GM18519 (cell line): ENCODE data around the gene WDFY4.

Source experiments
- ATAC-seq: cut with Tn5 transposase; IDR thresholded peaks from one replicate; pipeline ENCODE4 v1.9.1; 2021; ENCODE audit warnings: mild to moderate bottlenecking, moderate library complexity; ENCODE audit not compliant: unreplicated experiment, low FRiP score

The WDFY4 gene

GRCh38 chr10:48839809-48840679 lies 155.4 kb downstream of the WDFY4 start:
- no peak for ATAC-seq

GRCh38 chr10:48842231-48842630 lies 157.6 kb downstream of the WDFY4 start:
- no peak for ATAC-seq

- ATAC-seq = no peak
Observed at GRCh38 chr10:48843198-48843597, 158.5 kb downstream of the WDFY4 start.

DNA sequence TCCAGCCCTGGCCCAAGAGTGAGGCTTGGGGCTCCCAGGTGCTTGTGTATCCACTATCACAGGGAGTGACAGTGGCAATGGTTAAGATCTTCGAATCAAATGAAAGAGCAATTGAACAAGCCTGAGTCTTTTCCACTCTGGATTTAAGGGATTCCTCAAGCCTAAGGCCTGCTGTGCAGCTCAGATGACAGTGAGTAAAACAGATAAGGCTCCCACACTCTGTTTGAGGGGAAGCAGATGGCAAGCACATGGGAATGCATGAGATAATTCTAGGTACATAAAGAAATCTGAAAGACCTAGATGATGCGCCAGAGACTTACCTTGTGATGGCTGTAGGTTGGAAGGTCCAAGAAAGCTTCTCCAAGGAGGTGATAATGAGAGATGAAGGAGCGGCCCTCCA lies 159.9 kb downstream of the WDFY4 start:
- ATAC-seq = no peak

- no peak for ATAC-seq
Observed at GRCh38 chr10:48845512-48845911, 160.8 kb downstream of the WDFY4 start.

DNA sequence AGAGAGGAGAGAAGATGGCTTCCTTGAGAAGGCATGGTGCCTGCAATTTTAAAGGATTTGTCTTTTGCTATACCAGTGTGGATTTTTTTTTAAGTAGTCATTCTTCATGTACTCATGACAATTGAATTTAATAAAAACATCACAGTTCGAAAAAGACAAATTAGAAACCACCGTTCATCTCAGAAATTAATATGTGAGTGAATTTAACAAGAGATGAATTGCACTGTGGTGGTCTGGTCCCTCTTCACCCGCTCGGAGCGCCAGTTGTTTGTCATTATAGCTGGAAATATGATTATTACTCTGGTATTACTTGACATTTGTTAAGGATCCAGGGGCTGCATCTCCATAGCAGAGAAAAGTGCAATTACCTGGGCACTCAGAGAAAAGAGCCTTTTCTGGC lies 163.0 kb downstream of the WDFY4 start:
- no peak for ATAC-seq

DNA sequence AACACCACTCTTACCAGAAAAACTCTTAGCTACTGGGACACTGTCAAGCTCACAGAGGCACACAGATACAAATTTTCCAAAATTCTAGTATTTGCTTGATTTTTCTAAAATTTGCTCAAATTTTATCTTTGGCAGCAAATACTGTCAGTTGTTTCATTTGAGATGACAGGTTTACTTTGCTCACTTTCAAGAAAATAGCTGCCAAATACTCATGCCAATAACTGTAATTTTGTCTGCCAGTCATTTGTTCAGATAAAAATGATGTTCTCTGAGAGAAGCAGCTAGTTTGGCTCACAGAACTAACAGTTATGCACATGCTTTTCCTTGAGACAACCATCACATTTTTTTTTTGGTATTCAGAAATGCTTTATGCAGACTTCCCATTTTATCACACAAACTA lies 172.2 kb downstream of the WDFY4 start:
- ATAC-seq = no peak

DNA sequence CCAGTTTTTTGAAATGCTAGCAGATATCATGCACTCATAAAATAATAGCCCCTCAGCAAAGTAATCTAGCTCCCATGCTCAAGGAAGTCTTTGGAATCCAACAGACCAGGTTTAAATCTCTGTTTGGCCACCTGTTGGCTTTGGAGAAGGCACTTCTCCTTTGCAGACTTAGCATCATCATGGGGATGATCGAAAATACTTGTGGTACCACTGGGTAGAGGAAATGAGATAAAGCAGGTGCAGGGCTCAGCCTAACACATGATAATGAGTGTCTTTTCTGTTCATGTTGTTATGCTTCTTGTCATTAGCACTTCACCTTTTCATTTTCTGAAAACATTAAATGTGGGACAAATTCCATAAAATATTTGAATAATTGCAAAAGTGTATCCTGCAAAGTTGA lies 187.6 kb downstream of the WDFY4 start:
- ATAC-seq = no peak

DNA sequence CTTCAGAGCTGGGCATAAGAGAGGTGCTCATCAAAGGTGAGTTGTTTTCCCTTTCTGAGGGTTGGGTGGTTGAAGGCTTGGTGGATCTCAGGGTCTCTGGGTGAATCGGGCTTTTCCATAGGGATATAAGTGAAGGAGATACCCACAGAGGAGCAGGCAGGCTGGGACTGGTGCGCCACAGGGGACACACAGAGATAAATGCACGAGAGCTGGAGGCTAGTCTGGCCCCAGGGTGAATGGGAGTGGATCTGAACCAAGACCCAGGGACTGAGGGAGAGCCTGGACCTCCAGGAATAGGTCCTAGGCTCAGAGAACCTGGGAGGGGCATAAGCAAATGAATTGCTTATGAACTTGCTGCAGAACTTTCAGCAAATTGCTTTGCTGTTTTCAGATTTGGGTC lies 193.4 kb downstream of the WDFY4 start:
- ATAC-seq = no peak

GRCh38 chr10:48879451-48879850 lies 194.8 kb downstream of the WDFY4 start:
- no peak for ATAC-seq

GRCh38 chr10:48880016-48880705 lies 195.5 kb downstream of the WDFY4 start:
- ATAC-seq = no peak

- ATAC-seq = no peak
Observed at GRCh38 chr10:48881937-48882336, 197.3 kb downstream of the WDFY4 start.

- no peak for ATAC-seq
Observed at GRCh38 chr10:48882881-48883280, 198.2 kb downstream of the WDFY4 start.

DNA sequence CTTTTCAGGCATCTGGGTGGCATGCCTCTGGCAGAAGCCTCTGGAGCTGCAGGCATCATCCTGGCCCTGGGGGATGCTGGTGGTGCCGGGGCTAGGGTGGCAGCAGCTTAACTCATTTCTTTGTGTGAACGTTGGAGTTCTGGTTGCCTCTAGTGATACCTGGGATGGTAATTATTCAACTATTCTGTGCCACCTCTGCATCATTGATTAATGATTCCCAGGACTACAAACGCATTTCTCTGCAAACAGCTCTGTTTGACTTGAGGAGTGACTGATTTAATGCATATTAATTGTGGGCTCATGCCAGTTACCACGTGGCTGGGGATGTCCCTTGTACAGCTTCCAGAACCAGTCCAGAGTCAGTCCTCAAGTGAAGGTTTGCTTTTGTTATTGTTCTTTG lies 199.0 kb downstream of the WDFY4 start:
- ATAC-seq = no peak

DNA sequence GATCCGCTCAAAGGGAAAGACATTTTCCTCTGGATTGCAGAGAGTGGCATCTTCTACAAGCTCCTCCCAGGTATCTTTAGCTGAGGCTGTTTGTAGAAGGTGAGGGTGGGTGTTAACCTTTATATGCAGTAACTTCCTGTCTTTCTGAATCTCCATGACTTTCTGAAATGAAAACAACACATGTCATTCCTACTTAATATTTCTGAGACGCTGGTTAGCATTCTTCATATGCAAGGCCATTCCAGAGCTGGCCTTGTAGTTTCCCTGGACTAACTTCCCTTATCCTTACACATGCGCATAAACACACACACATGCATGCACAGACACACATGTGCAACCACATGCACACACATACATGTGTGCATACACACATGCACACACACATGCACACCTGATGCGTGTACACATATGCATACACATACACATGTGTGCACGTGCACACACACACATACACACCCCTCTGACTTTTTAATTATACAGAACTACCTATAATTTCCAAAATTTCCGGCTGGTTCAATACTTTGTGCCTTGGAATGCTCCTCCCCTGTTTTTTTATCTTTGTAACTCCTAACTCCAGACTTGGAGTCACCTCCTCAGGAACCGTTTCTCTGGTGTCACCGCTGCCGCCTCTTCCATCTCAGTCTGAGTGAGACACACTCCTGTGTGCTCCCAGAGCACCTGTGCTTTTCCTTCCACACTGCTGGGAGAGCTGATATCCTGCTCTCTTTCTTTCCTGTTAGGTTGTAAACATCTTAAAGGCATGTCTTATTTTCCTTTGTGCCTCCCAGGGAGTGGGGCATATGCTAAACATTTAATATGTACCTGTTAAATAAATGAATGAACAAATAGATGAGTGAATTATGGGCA lies 199.7 kb downstream of the WDFY4 start:
- no peak for ATAC-seq

DNA sequence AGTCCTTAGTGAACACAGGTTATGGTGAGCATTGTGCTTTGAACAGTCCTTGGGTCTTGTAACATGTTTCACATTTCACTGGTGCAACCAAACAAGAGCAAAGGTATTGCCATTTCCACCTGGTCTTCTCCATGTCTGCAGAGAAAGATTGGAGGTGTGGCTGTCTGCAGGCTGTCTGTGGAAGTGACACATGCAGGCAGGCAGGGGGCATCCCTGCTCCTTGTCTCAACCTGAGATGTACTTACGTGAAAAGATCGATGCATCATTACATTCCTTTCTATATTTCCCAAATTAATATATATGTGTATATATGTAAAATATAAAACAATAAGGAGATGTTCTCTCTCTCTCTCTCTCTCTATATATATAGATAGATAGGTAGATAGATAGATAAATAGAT lies 200.7 kb downstream of the WDFY4 start:
- ATAC-seq = no peak

- ATAC-seq = no peak
Observed at GRCh38 chr10:48887982-48888381, 203.3 kb downstream of the WDFY4 start.

GRCh38 chr10:48890888-48891850 lies 206.5 kb downstream of the WDFY4 start:
- no peak for ATAC-seq

GRCh38 chr10:48894911-48895802 lies 210.5 kb downstream of the WDFY4 start:
- no peak for ATAC-seq
